Stimulated activated CD8-positive, alpha-beta memory T cell treated with anti-CD3 and anti-CD28 coated beads, Interleukin-12 subunit alpha, Interleukin-12 subunit beta, amount 100 ng/mL, for 4 hours (primary cell): ENCODE results near the gene DEPDC1B.
"Not testable (repeated sequence)": the region's sequence is repeated elsewhere in the genome, so short reads cannot be mapped to it uniquely, and the experiment has no call there.

Experiments
- DNase-seq: peaks from one replicate; pipeline ENCODE4 v3.0.0-alpha.2; 2020; ENCODE audit warnings: low read depth

Gene DEPDC1B

GRCh38 chr5:60640901-60641300 lies 59.1 kb downstream of the DEPDC1B start:
- DNase-seq: no peak

GRCh38 chr5:60639544-60639943 lies 60.4 kb downstream of the DEPDC1B start:
- DNase-seq: no peak

DNA sequence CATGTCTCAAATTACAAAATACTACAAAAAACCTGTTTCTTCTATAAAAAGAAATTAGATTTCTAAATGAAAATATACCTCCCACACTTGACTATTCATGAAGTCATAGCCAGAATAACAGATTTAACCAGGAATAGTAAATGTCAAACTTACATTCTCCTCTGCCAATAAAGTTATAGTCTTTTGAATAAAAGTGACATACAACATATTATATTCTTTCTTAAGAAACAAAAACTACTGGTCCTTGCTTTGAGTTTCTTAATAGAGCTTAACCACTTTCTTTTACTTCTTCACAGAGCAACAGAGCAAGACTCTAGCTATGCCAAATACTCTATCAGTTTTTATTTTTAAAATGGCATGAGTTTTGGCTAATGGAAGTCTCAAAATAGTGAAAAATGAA lies 61.7 kb downstream of the DEPDC1B start:
- DNase-seq: no peak

- no peak for DNase-seq
Measured at GRCh38 chr5:60636644-60637043, 63.3 kb downstream of the DEPDC1B start.

- no peak for DNase-seq
Measured at GRCh38 chr5:60636001-60636400, 64.0 kb downstream of the DEPDC1B start.

DNA sequence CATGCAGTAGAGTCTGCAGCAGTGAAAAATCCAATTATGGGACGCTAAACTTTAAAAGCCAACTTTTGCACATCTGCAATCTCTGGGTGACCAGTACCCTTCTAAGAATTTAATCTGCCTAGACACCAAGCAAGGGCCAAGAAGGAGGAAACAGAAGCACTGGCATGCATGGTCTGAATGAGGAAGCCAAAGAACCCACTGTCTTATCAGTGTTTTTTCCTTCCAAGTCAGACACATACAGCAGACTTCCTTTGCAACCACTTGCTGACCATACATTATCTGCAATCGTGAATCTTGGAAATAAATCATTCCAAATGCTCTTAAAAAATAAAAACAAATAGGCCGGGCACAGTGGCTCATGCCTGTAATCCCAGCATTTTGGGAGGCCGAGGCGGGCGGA lies 65.9 kb downstream of the DEPDC1B start:
- no peak for DNase-seq

GRCh38 chr5:60633341-60633740 lies 66.6 kb downstream of the DEPDC1B start:
- no peak for DNase-seq

- no peak for DNase-seq
Measured at GRCh38 chr5:60632153-60632552, 67.8 kb downstream of the DEPDC1B start.

DNA sequence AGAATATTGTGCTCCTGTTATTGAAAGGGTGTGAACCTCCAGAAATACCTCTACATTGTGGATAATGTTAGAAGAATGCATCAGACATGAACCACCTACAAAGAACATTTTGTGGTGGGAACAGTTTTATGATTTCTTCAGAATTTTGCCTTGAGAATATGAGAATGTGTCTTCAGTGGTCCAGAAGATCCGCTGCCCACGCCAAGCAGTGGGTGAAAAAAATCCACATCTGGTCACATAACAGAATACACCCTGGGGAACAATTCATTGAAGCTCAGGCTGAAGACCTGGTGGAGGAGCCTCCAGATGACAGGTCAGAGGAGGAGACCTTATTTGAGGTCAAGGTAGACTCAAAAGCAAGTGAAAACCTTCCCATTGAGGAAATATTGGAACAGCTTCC lies 69.1 kb downstream of the DEPDC1B start:
- no peak for DNase-seq

DNA sequence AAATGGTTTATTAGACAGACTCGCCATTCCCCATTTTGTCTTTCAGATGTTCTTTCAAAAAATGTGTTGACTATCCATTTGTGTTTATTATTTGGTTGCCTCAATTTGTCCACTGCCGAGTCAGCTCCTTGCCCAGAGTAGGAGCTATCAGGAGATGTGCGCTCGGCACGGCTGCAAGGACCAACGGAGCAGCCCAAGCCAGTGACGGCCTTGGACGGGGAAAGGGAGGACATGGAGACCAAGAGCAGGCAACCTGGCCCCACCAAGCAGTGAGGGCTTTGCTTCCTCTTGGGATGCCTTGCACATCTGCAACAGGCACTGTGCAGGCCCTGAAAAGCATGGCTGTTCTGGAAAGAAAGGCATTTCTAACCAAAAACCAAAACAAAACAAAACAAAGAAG lies 69.8 kb downstream of the DEPDC1B start:
- DNase-seq: no peak

DNA sequence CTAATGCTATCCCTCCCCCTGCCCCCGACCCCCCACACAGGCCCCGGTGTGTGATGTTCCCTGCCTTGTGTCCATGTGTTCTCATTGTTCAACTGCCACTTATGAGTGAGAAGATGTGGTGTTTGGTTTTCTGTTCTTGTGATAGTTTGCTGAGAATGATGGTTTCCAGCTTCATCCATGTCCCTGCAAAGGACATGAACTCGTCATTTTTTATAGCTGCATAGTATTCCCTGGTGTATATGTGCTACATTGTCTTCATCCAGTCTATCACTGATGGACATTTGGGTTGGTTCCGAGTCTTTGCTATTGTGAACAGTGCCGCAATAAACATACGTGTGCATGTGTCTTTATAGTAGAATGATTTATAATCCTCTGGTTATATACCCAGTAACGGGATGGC lies 75.1 kb downstream of the DEPDC1B start:
- not testable (repeated sequence) for DNase-seq

- DNase-seq: not testable (repeated sequence)
Measured at GRCh38 chr5:60620752-60621151, 79.2 kb downstream of the DEPDC1B start.

DNA sequence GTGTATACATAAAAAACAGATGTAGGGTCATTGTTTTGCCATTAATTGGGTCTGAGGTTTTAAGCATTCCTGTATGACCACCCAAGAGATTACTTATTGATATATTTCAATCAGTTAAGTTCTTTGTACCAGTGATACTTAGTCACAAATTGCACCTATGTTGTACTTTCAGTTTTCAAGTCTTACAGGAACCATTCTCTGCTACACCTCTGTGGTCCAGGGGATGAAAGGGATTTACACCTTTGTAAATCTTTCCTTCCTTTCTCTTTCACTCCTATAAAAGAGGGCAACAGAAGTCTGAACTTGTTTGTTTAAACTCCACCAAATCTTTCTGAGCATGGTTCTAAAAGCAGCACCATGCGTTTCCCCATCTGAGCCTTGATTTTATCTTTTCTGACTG lies 86.1 kb downstream of the DEPDC1B start:
- no peak for DNase-seq

DNA sequence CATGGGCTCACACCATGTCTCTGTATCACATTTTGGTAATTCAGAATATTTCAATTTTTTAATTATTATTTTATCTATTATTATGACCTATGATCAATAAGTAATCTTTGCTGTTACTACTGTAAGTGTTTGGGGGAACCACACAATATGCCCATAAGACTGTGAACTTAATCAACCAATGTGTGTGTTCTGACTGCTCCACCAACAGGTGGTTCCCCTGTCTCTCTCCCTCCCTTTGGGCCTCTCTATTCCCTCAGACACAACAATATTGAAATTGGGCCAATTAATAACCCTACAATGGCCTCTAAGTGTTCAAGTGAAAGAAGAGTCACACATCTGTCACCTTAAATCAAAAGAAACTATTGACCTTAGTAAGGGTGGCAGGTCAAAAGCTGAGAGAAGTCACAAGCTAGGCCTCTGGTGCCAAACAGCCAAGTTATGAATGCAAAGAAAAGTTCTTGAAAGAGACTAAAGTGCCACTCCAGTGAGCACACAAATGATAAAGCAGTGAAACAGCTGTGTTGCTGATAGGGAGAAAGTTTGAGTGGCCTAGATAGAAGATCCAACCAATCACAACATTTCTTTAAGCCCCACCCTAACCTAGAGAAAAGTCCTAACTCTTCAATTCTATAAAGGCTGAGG lies 88.7 kb downstream of the DEPDC1B start:
- no peak for DNase-seq

DNA sequence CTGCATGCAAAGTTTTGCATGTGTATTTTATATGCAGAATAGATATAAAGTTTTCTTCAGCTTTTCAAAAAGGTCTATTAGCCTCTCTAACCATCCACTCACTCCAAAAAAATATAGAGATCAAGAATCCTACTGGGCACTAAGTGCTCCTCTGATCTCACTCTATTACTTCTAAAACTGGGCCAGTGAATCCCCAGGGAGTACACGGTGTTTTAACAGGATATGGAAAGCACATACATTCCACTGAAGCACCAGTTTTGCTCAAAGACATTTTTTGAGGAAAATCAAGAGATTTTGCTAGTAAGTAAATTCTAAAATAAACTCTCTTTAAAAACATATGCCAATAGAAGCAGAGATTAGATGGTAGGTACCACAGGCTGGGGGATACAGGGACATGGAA lies 95.2 kb downstream of the DEPDC1B start:
- DNase-seq: no peak

GRCh38 chr5:60598424-60598823 lies 101.5 kb downstream of the DEPDC1B start:
- DNase-seq: no peak

- DNase-seq: no peak
Measured at GRCh38 chr5:60597572-60598320, 102.2 kb downstream of the DEPDC1B start.

DNA sequence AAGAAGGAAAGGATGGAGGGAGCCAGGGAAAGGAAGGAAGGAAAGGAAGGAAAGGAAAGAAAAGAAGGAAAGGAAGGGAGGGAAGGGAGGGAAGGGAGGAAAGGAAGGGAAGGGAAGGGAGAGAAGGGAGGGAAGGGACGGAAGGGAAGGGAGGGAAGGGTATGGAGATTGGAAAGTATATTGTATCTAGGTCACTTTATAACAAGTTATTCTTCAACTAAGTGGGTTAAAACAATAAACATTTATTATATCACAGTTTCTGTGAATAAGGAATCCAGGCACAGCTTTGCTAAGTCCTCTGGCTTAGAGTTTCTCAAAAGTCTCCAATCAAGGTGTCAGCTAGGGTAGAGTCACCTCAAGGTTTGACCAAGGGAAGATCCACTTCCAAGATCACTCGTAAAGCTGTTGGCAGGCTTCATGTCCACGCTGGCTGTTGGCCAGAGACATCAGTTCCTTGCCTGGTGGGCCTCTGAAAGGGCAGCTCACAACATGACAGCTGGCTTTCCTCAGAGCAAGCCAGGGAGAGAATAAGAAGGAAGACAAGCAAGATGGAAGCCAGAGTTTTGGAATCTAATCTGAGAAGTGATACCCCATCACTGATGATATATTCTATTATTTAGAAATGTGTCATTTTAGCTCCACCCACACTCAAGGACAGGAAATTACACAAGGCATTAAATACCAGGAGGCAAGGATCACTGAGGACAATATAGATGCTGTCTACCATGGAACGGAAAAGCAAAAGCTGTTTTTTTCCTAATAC lies 105.1 kb downstream of the DEPDC1B start:
- DNase-seq: no peak

DNA sequence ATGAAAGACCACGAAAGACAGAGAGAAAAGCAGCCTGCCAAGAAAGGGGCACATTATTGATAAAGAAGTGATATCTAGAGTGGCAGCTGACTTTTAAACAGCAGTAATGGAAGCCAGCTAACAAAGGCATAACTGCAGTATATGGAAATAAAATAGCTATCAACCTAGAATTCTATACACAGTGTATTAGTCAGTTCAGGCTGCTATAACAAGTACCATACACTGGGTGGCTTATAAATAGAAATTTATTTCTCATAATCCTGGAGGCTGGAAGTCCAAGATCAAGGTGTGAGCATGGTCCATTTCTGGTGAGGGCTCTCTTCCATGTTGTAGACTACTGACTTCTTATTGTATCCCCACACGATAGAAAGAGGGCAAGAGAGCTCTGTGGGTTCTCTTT lies 109.8 kb downstream of the DEPDC1B start:
- DNase-seq: no peak

- not testable (repeated sequence) for DNase-seq
Measured at GRCh38 chr5:60587312-60587711, 112.7 kb downstream of the DEPDC1B start.

DNA sequence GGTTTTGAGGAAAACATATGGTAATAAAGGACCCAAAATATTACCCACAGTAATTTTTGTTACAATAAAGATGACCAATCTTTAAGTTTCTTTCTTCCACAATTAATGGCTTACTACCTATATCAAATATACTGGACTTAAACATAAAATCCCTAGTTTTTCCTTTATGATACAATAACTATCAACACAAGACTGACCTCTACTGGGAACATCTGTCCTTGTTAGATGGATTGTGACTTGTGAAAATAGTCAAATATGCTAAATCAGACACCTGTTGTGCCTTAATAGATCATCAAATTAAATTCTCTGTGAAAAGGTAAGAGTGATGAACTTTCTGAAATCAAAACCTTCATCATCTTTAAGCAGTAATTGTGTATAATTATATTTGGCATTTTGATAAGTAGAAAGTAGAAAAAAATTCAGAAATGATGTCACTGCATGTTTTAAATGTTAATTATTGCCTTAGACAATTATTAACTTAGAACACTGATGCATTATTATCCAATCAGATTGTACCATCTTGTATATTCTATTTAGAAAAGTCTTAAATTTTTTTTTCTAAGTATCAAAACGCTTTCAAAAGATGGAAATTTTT lies 113.6 kb downstream of the DEPDC1B start:
- no peak for DNase-seq

DNA sequence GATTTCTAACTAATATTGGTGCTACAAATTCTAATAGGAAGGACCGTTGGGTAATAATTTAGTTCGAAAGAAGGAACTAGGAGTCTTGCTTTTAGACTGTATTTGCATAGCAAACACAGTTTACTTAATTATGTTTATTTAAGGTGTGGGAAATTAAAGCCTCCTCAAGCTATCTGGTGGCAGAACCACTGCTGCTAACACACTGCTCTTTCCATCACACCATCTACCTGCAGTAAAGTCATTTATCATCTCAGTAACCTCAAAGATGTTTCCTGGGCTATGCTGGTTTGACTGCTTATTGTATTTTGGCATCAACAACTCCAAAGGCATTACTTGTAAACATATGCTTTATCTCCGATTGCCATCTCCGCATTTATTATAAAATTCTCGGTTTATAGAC lies 114.3 kb downstream of the DEPDC1B start:
- DNase-seq: no peak

DNA sequence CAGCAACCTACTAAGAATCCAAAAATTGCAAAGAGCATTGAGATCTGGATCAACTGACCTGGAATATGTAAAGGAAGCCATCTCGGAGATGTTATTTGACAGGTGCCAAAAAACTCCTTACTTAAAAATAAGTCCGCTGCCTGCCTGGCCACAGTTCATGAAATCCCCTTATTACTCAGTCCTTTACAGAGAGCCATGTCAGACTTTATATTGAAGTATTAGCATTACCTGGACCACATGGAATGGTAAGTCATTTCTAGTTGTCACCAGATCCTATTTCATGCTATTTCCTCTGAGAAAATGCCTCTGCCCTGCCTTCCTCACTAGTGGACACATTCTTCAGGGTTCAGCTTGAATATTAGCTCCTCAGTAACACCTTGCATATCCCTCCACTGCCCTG lies 115.7 kb downstream of the DEPDC1B start:
- no peak for DNase-seq
